PC-9 (cell line): Measurements from ENCODE around the gene NKIRAS1. TPM values are rescaled to one million over a fixed set of nuclear protein-coding genes. Genes with fewer than 3 reads are reported as not detected.
"Not testable (repeated sequence)": the region's sequence is repeated elsewhere in the genome, so short reads cannot be mapped to it uniquely, and the experiment has no call there.

Source experiments
- BruUV-seq: library from RNA; stranded (reverse); fragments of 400-500 nt; replicated peaks from 2 replicates; lab custom pipeline; 2021; lab: Mats Ljungman, UMichigan
- CTCF ChIA-PET: fragments of 300-600 bp; sonication (Branson Sonifier 250); formaldehyde crosslinking; loops from one replicate; lab custom pipeline; 2022; ENCODE audit warnings: antibody characterized with exemption; lab: Charles Lee
- POLR2A ChIA-PET: fragments of 300-600 bp; sonication (Branson Sonifier 250); formaldehyde crosslinking; loops from one replicate; lab custom pipeline; 2022; ENCODE audit warnings: antibody characterized with exemption; ENCODE audit not compliant: unreplicated experiment; lab: Charles Lee
- DNase-seq, 2 experiments: peaks; one replicate each; pipeline versions ENCODE4 v3.0.0 to v3.0.0-alpha.2; 2015 to 2022; ENCODE audit warnings: mixed read lengths in 1 of 2
- H2AFZ ChIP-seq: fragments of 200-600 bp; sonication (generic); 2 replicates; pipeline ENCODE4 v1.8.1; 2017; ENCODE audit warnings: antibody characterized with exemption
- H3F3A ChIP-seq: fragments of 200-600 bp; sonication (generic); 2 replicates; pipeline ENCODE4 v1.8.1; 2017; ENCODE audit warnings: antibody characterized with exemption, mild to moderate bottlenecking, low read depth; ENCODE audit not compliant: insufficient read depth
- H3K27ac ChIP-seq: fragments of 200-600 bp; sonication (generic); 2 replicates; pipeline ENCODE4 v1.6.1; 2016; ENCODE audit warnings: mixed run types
- H3K27me3 ChIP-seq: fragments of 200-600 bp; sonication (generic); 2 replicates; pipeline ENCODE4 v1.6.1; 2016; ENCODE audit warnings: low read depth, mixed run types; ENCODE audit not compliant: insufficient read depth
- H3K36me3 ChIP-seq: fragments of 200-600 bp; sonication (generic); 2 replicates; pipeline ENCODE4 v1.6.1; 2016; ENCODE audit warnings: low read depth, mixed run types
- H3K4me1 ChIP-seq: fragments of 200-600 bp; sonication (generic); replicated peaks from 2 replicates; pipeline ENCODE4 v1.6.1; 2016; ENCODE audit warnings: mixed run types; ENCODE audit not compliant: insufficient read depth
- H3K4me2 ChIP-seq: fragments of 200-600 bp; sonication (generic); 2 replicates; pipeline ENCODE4 v1.6.1; 2017; ENCODE audit warnings: mixed run types
- H3K4me3 ChIP-seq: fragments of 200-600 bp; sonication (generic); 2 replicates; pipeline ENCODE4 v1.6.1; 2016; ENCODE audit warnings: mixed run types
- H3K79me2 ChIP-seq: fragments of 200-600 bp; sonication (generic); 2 replicates; pipeline ENCODE4 v1.6.1; 2017; ENCODE audit warnings: low read depth, mixed run types
- H3K9me2 ChIP-seq: fragments of 200-600 bp; sonication (generic); 2 replicates; pipeline ENCODE4 v1.8.1; 2017; ENCODE audit warnings: mild to moderate bottlenecking; ENCODE audit not compliant: insufficient read depth
- H3K9me3 ChIP-seq: fragments of 200-600 bp; sonication (generic); 2 replicates; pipeline ENCODE4 v1.8.1; 2016; ENCODE audit warnings: low read depth; ENCODE audit not compliant: insufficient read depth
- H4K20me1 ChIP-seq: fragments of 200-600 bp; sonication (generic); 2 replicates; pipeline ENCODE4 v1.8.1; 2017; ENCODE audit not compliant: insufficient read depth
- EZH2 ChIP-seq: fragments of 200-600 bp; sonication (generic); IDR thresholded peaks from 2 replicates; pipeline ENCODE4 v1.8.0; 2017; ENCODE audit warnings: antibody characterized with exemption, low read depth
- intact Hi-C: fragments of 100-400 bp; cut with micrococcal nuclease; formaldehyde crosslinking; loops from one replicate; pipeline ENCODE4 v1.10.0; 2022; ENCODE audit not compliant: unreplicated experiment
- total RNA-seq: library from RNA; stranded (reverse); gene quantifications from 2 replicates; pipeline ENCODE4 v1.2.3, GENCODE V29; 2021
- TF ChIP-seq, protein P1 (sequence below): fragments of 200-600 bp; sonication (generic); conservative IDR thresholded peaks from 2 replicates; pipeline ENCODE4 v1.6.1; 2017; ENCODE audit warnings: mixed run types, antibody characterized with exemption, mild to moderate bottlenecking, moderate library complexity

NKIRAS1 gene
- total RNA-seq, 1 experiment from 2014 or later, result 8.6 TPM

DNA sequence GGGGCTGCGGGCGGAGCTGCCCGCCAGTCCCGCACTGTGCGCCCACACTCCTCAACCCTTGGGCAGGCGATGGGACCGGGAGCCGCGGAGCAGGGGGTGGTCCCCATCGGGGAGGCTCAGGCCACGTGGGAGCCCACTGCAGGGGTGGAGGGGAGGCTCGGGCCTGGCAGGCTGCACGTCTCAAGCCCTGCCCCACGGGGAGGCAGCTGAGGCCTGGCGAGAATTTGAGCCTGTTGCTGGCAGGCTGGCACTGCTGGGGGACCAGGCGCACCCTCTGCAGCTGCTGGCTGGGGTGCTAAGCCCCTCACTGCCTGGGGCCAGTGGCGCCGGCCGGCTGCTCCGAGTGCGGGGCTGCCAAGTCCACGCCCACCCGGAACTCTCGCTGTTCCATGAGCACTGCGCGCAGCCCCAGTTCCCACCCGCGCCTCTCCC, 34.3 kb downstream of the NKIRAS1 start:
- H3F3A ChIP-seq, result peaks cover 41% of the 10 kb centered on the region
- no peaks in the 10 kb centered on the region for H3K9me2 ChIP-seq
- peaks cover 12% of the 10 kb centered on the region for H3K36me3 ChIP-seq
- no peaks in the 10 kb centered on the region for H3K9me3 ChIP-seq
- no peak overlapping the region for H3K4me2 ChIP-seq
- CTCF ChIA-PET, result no interaction called here
- H3K27me3 ChIP-seq, result no peaks in the 10 kb centered on the region
- TF ChIP-seq EZH2, result no peak
- TF ChIP-seq, protein P1, sequence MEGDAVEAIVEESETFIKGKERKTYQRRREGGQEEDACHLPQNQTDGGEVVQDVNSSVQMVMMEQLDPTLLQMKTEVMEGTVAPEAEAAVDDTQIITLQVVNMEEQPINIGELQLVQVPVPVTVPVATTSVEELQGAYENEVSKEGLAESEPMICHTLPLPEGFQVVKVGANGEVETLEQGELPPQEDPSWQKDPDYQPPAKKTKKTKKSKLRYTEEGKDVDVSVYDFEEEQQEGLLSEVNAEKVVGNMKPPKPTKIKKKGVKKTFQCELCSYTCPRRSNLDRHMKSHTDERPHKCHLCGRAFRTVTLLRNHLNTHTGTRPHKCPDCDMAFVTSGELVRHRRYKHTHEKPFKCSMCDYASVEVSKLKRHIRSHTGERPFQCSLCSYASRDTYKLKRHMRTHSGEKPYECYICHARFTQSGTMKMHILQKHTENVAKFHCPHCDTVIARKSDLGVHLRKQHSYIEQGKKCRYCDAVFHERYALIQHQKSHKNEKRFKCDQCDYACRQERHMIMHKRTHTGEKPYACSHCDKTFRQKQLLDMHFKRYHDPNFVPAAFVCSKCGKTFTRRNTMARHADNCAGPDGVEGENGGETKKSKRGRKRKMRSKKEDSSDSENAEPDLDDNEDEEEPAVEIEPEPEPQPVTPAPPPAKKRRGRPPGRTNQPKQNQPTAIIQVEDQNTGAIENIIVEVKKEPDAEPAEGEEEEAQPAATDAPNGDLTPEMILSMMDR, result no peak
- POLR2A ChIA-PET, result no interaction called here
- DNase-seq, result no peak
- no TSS peak for BruUV-seq
- intact Hi-C loops, result no loop called here
- H3K79me2 ChIP-seq, result peaks cover 93% of the 10 kb centered on the region
- H3K4me3 ChIP-seq, result no peak overlapping the region
- H4K20me1 ChIP-seq, result peaks cover 35% of the 10 kb centered on the region
- H3K4me1 ChIP-seq, result peaks cover 25% of the 10 kb centered on the region
- no peak overlapping the region for H3K27ac ChIP-seq
- H2AFZ ChIP-seq, result no peak overlapping the region

DNA sequence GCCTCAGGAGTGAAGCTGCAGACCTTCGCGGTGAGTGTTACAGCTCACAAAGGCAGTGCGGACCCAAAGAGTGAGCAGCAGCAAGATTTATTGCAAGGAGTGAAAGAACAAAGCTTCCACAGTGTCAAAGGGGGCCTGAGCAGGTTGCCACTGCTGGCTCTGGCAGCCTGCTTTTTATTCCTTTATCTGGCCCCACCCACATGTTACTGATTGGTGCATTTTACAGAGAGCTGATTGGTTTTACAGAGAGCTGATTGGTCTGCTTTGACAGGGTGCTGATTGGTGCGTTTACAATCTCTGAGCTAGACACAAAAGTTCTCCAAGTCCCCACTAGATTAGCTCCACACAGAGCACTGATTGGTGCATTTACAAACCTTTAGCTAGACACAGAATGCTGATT, 34.8 kb downstream of the NKIRAS1 start:
- H4K20me1 ChIP-seq, result peaks cover 33% of the 10 kb centered on the region
- BruUV-seq, intact Hi-C loops: not testable (repeated sequence)

DNA sequence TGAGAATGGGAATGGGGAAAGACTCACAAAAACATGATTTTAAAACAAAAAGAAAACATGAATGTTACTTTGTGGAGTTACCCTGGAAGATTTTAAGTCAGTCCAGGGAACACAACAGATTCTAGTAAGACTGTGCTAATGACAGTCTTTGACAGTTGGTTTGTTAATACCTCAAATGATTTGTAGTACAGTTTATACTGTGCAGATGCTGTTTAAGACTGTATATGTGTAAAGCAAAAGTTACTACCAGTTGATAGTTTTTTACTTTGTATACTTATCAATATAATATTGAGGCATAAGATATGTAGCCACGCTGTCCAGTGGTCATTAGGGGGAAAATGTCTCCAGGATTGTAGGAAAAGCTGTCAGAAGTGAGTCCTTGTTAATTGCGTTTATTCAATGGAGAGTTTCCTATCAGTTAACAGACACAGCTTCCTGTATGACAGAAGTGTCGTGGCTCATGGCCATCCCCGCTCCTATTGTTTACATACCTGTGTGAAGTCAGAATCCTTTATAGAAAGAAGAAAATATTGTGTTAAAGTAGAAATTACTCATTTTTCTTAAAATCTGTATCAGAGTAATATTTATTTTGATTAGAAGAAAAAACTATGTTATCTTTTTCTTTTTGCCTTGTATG, 36.0 kb downstream of the NKIRAS1 start:
- H3K9me2 ChIP-seq, result no peaks in the 10 kb centered on the region
- ChIA-PET POLR2A (no interaction called here), CTCF (no interaction called here)
- peaks cover 40% of the 10 kb centered on the region for H4K20me1 ChIP-seq
- H3K27me3 ChIP-seq, result no peaks in the 10 kb centered on the region
- TF ChIP-seq, protein P1, result no peak
- H3K36me3 ChIP-seq, result peaks cover 12% of the 10 kb centered on the region
- DNase-seq, result no peak
- no peak overlapping the region for H3K4me3 ChIP-seq
- no peak overlapping the region for H3K27ac ChIP-seq
- H3K79me2 ChIP-seq, result peaks cover 91% of the 10 kb centered on the region
- H2AFZ ChIP-seq, result no peak overlapping the region
- H3K4me2 ChIP-seq, result no peak overlapping the region
- intact Hi-C loops, result no loop called here
- no TSS peak for BruUV-seq
- H3K4me1 ChIP-seq, result peaks cover 41% of the 10 kb centered on the region
- no peaks in the 10 kb centered on the region for H3K9me3 ChIP-seq
- H3F3A ChIP-seq, result peaks cover 41% of the 10 kb centered on the region

More for the DNA sequence above, 34.8 kb downstream of the NKIRAS1 start:
- H2AFZ ChIP-seq, POLR2A ChIA-PET, H3K9me2 ChIP-seq, H3K4me3 ChIP-seq, CTCF ChIA-PET, H3K27ac ChIP-seq, H3K4me2 ChIP-seq, H3K27me3 ChIP-seq, DNase-seq, H3K9me3 ChIP-seq: not testable (repeated sequence)
- Histone ChIP-seq H3K4me1 (peaks cover 30% of the 10 kb centered on the region), H3K36me3 (peaks cover 12% of the 10 kb centered on the region), H3K79me2 (peaks cover 91% of the 10 kb centered on the region), H3F3A (peaks cover 42% of the 10 kb centered on the region)

GRCh38 chr3:23879485-23879884, 37.3 kb downstream of the NKIRAS1 start:
- BruUV-seq, result no TSS peak
- Histone ChIP-seq H3K27ac (no peak overlapping the region), H3F3A (peaks cover 28% of the 10 kb centered on the region), H3K9me2 (no peaks in the 10 kb centered on the region), H3K36me3 (peaks cover 12% of the 10 kb centered on the region), H2AFZ (no peak overlapping the region), H3K4me3 (no peak overlapping the region), H3K79me2 (peaks cover 96% of the 10 kb centered on the region), H3K9me3 (no peaks in the 10 kb centered on the region), H4K20me1 (peaks cover 44% of the 10 kb centered on the region), H3K4me2 (no peak overlapping the region), H3K27me3 (no peaks in the 10 kb centered on the region), H3K4me1 (peaks cover 41% of the 10 kb centered on the region)
- POLR2A ChIA-PET, result no interaction called here
- TF ChIP-seq, protein P1, result no peak
- TF ChIP-seq EZH2, result no peak
- intact Hi-C loops, result no loop called here
- CTCF ChIA-PET, result no interaction called here
- DNase-seq, result no peak
